GM23338 (cell line): ENCODE results near the gene METAP1D. TPM values are rescaled to one million over a fixed set of nuclear protein-coding genes. Genes with fewer than 3 reads are reported as not detected.

Source experiments
- ATAC-seq: fragments of 200-7000 bp; cut with Tn5 transposase; 3 replicates; pipeline ENCODE4 v1.9.1; 2020
- DNase-seq: peaks from one replicate; pipeline ENCODE4 v3.0.0-alpha.2; 2015; ENCODE audit warnings: low spot score
- H2AFZ ChIP-seq: fragments of 200-600 bp; sonication (generic); 2 replicates; pipeline ENCODE4 v1.8.0; 2016; ENCODE audit warnings: antibody characterized with exemption, mild to moderate bottlenecking, moderate library complexity
- H3F3A ChIP-seq: fragments of 200-600 bp; sonication (generic); replicated peaks from 2 replicates; pipeline ENCODE4 v1.8.0; 2017; ENCODE audit warnings: antibody characterized with exemption, mixed run types, low read depth
- H3K27ac ChIP-seq: fragments of 200-600 bp; sonication (generic); 2 replicates; pipeline ENCODE4 v1.6.1; 2016; ENCODE audit warnings: low read depth
- H3K27me3 ChIP-seq: fragments of 200-600 bp; sonication (generic); 2 replicates; pipeline ENCODE4 v1.8.0; 2016; ENCODE audit warnings: mild to moderate bottlenecking, mixed run types, moderate library complexity; ENCODE audit not compliant: insufficient read depth
- H3K36me3 ChIP-seq: fragments of 200-600 bp; sonication (generic); 2 replicates; pipeline ENCODE4 v1.8.0; 2016; ENCODE audit warnings: mild to moderate bottlenecking; ENCODE audit not compliant: insufficient read depth
- H3K4me1 ChIP-seq: fragments of 200-600 bp; sonication (generic); 2 replicates; pipeline ENCODE4 v1.8.0; 2016; ENCODE audit warnings: mild to moderate bottlenecking, moderate library complexity; ENCODE audit not compliant: insufficient read depth
- H3K4me2 ChIP-seq: fragments of 200-600 bp; sonication (generic); 2 replicates; pipeline ENCODE4 v1.7.1; 2017; ENCODE audit warnings: mixed run types
- H3K4me3 ChIP-seq: fragments of 200-600 bp; sonication (generic); 2 replicates; pipeline ENCODE4 v1.6.1; 2016; ENCODE audit warnings: mixed run types
- H3K79me2 ChIP-seq: fragments of 200-600 bp; sonication (generic); replicated peaks from 2 replicates; pipeline ENCODE4 v1.8.0; 2017; ENCODE audit warnings: mild to moderate bottlenecking; ENCODE audit not compliant: insufficient read depth
- H3K9me2 ChIP-seq: fragments of 200-600 bp; sonication (generic); 2 replicates; pipeline ENCODE4 v1.8.0; 2017; ENCODE audit not compliant: insufficient read depth
- H4K20me1 ChIP-seq: fragments of 200-600 bp; sonication (generic); replicated peaks from 2 replicates; pipeline ENCODE4 v1.8.0; 2017; ENCODE audit warnings: mild to moderate bottlenecking; ENCODE audit not compliant: insufficient read depth
- H3K27ac Mint-ChIP-seq: 2 replicates; pipeline ENCODE4 v1.8.0; 2020; ENCODE audit warnings: inconsistent platforms, mild to moderate bottlenecking, moderate library complexity, mixed read lengths
- H3K27me3 Mint-ChIP-seq: 3 replicates; pipeline ENCODE4 v1.8.0; 2022; ENCODE audit warnings: low read depth, mild to moderate bottlenecking, moderate library complexity, mixed read lengths, inconsistent platforms; ENCODE audit not compliant: insufficient read depth, poor library complexity
- H3K36me3 Mint-ChIP-seq: 3 replicates; pipeline ENCODE4 v1.8.0; 2021; ENCODE audit warnings: low read depth, mild to moderate bottlenecking, inconsistent platforms, moderate library complexity, mixed read lengths
- H3K4me1 Mint-ChIP-seq: 3 replicates; pipeline ENCODE4 v1.8.0; 2020; ENCODE audit warnings: mild to moderate bottlenecking, inconsistent platforms, mixed read lengths
- H3K4me3 Mint-ChIP-seq: 3 replicates; pipeline ENCODE4 v1.8.0; 2021; ENCODE audit warnings: moderate library complexity, mild to moderate bottlenecking, inconsistent platforms, mixed read lengths
- H3K9me3 Mint-ChIP-seq: 3 replicates; pipeline ENCODE4 v1.8.0; 2020; ENCODE audit warnings: moderate library complexity, mild to moderate bottlenecking, inconsistent platforms, mixed read lengths
- CREB1 ChIP-seq: fragments of 250-450 bp; sonication (Bioruptor Pico); IDR thresholded peaks from 2 replicates; pipeline ENCODE4 v1.5.0; 2020; ENCODE audit warnings: low read depth, mild to moderate bottlenecking, moderate library complexity
- EZH2 ChIP-seq: fragments of 200-600 bp; sonication (generic); IDR thresholded peaks from one replicate; pipeline ENCODE4 v1.8.0; 2017; ENCODE audit warnings: antibody characterized with exemption, mild to moderate bottlenecking, low read depth; ENCODE audit not compliant: unreplicated experiment
- EZH2phosphoT487 ChIP-seq: fragments of 200-600 bp; sonication (generic); IDR thresholded peaks from one replicate; pipeline ENCODE4 v1.8.1; 2018; ENCODE audit warnings: antibody characterized with exemption; ENCODE audit not compliant: unreplicated experiment
- JUNB ChIP-seq: IDR thresholded peaks from one replicate; pipeline ENCODE4 v1.6.1; 2016; ENCODE audit warnings: antibody characterized with exemption; ENCODE audit not compliant: unreplicated experiment
- NANOG ChIP-seq: IDR thresholded peaks from 2 replicates; pipeline ENCODE4 v1.6.1; 2016; ENCODE audit warnings: antibody characterized with exemption, borderline replicate concordance
- POLR2AphosphoS5 ChIP-seq: IDR thresholded peaks from 2 replicates; pipeline ENCODE4 v1.6.1; 2016; ENCODE audit warnings: antibody characterized with exemption, low read depth
- STAT1 ChIP-seq: IDR thresholded peaks from one replicate; pipeline ENCODE4 v1.6.1; 2016; ENCODE audit warnings: antibody characterized with exemption; ENCODE audit not compliant: unreplicated experiment
- ZNF114 ChIP-seq: fragments of 250-450 bp; sonication (Bioruptor Pico); IDR thresholded peaks from 2 replicates; pipeline ENCODE4 v1.5.0; 2020; ENCODE audit warnings: mild to moderate bottlenecking, moderate library complexity
- ZNF331 ChIP-seq: fragments of 250-450 bp; sonication (Bioruptor Pico); IDR thresholded peaks from 2 replicates; pipeline ENCODE4 v1.5.0; 2020; ENCODE audit warnings: low read depth, mild to moderate bottlenecking, moderate library complexity
- polyA plus RNA-seq: library from polyadenylated mRNA; unstranded; fragments of >200 nt; fragmentation: Nextera tagmentation; extraction: Ambion mirVana; gene quantifications from 2 replicates; pipeline ENCODE4 v1.2.1, GENCODE V29; 2016
- total RNA-seq: library from RNA; depleted of rRNA; stranded (reverse); fragments of >200 nt; shearing (Covaris generic); gene quantifications from 2 replicates; pipeline ENCODE4 v1.2.3, GENCODE V29; 2014
- TF ChIP-seq, protein P1 (sequence below): IDR thresholded peaks from 2 replicates; pipeline ENCODE4 v1.6.1; 2016; ENCODE audit warnings: antibody characterized with exemption
- TF ChIP-seq, protein P2 (sequence below): IDR thresholded peaks from one replicate; pipeline ENCODE4 v1.6.1; 2018; ENCODE audit warnings: antibody characterized with exemption; ENCODE audit not compliant: unreplicated experiment
- TF ChIP-seq, protein P3 (sequence below), 2 experiments: fragments of 200-600 bp in 1 of 2; sonication (generic) in 1 of 2; conservative IDR thresholded peaks; 2 replicates each; pipeline versions ENCODE4 v1.5.1 to v1.6.1; 2016 to 2017; ENCODE audit warnings: antibody characterized with exemption in 2 of 2, low read depth in 2 of 2, mild to moderate bottlenecking in 2 of 2, moderate library complexity in 1 of 2

Gene METAP1D
- total and polyA plus RNA-seq, 2 experiments from 2014 or later = 12.8 to 15.5 TPM

DNA sequence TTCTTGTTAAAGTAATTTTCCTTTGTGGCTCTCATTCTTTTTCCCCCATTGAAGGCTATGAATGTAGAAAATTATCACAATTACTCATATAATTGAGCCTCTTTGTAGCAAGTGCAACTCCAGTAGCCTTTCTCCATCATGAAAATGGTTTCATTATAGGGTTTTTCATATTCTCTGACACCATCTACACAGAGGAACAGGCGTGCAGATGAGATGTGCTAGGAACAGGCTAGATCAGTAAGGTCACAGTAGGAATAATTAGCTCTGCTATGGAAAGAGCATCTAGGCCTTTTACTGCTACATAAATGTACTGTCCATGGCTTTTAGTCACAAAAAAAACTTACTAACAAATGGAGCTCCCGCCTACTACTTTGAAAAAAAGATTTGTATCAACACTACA is 73.0 kb downstream of the METAP1D start:
- no peak overlapping the region for H3K4me2 ChIP-seq
- no peaks in the 10 kb centered on the region for H3K36me3 Mint-ChIP-seq
- no peaks in the 10 kb centered on the region for H3K79me2 ChIP-seq
- no peaks in the 10 kb centered on the region for H3K4me1 Mint-ChIP-seq
- H3K27me3 Mint-ChIP-seq = no peaks in the 10 kb centered on the region
- H3K4me1 ChIP-seq = no peaks in the 10 kb centered on the region
- no peak overlapping the region for H2AFZ ChIP-seq
- DNase-seq = no peak
- no peaks in the 10 kb centered on the region for H3K9me3 Mint-ChIP-seq
- no peaks in the 10 kb centered on the region for H3K9me2 ChIP-seq
- no peak for ATAC-seq
- no peak overlapping the region for H3K4me3 ChIP-seq
- peaks cover 17% of the 10 kb centered on the region for H3K27me3 ChIP-seq
- TF ChIP-seq, protein P1, sequence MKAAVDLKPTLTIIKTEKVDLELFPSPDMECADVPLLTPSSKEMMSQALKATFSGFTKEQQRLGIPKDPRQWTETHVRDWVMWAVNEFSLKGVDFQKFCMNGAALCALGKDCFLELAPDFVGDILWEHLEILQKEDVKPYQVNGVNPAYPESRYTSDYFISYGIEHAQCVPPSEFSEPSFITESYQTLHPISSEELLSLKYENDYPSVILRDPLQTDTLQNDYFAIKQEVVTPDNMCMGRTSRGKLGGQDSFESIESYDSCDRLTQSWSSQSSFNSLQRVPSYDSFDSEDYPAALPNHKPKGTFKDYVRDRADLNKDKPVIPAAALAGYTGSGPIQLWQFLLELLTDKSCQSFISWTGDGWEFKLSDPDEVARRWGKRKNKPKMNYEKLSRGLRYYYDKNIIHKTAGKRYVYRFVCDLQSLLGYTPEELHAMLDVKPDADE = no peak
- TF ChIP-seq, protein P2, sequence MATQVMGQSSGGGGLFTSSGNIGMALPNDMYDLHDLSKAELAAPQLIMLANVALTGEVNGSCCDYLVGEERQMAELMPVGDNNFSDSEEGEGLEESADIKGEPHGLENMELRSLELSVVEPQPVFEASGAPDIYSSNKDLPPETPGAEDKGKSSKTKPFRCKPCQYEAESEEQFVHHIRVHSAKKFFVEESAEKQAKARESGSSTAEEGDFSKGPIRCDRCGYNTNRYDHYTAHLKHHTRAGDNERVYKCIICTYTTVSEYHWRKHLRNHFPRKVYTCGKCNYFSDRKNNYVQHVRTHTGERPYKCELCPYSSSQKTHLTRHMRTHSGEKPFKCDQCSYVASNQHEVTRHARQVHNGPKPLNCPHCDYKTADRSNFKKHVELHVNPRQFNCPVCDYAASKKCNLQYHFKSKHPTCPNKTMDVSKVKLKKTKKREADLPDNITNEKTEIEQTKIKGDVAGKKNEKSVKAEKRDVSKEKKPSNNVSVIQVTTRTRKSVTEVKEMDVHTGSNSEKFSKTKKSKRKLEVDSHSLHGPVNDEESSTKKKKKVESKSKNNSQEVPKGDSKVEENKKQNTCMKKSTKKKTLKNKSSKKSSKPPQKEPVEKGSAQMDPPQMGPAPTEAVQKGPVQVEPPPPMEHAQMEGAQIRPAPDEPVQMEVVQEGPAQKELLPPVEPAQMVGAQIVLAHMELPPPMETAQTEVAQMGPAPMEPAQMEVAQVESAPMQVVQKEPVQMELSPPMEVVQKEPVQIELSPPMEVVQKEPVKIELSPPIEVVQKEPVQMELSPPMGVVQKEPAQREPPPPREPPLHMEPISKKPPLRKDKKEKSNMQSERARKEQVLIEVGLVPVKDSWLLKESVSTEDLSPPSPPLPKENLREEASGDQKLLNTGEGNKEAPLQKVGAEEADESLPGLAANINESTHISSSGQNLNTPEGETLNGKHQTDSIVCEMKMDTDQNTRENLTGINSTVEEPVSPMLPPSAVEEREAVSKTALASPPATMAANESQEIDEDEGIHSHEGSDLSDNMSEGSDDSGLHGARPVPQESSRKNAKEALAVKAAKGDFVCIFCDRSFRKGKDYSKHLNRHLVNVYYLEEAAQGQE = no peak
- TF ChIP-seq EZH2phosphoT487 (no peak), ZNF114 (CRISPR knock-in tag) (no peak), EZH2 (no peak), POLR2AphosphoS5 (no peak), STAT1 (no peak), CREB1 (no peak), ZNF331 (CRISPR knock-in tag) (no peak)
- TF ChIP-seq, protein P3, sequence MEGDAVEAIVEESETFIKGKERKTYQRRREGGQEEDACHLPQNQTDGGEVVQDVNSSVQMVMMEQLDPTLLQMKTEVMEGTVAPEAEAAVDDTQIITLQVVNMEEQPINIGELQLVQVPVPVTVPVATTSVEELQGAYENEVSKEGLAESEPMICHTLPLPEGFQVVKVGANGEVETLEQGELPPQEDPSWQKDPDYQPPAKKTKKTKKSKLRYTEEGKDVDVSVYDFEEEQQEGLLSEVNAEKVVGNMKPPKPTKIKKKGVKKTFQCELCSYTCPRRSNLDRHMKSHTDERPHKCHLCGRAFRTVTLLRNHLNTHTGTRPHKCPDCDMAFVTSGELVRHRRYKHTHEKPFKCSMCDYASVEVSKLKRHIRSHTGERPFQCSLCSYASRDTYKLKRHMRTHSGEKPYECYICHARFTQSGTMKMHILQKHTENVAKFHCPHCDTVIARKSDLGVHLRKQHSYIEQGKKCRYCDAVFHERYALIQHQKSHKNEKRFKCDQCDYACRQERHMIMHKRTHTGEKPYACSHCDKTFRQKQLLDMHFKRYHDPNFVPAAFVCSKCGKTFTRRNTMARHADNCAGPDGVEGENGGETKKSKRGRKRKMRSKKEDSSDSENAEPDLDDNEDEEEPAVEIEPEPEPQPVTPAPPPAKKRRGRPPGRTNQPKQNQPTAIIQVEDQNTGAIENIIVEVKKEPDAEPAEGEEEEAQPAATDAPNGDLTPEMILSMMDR (conservative IDR thresholded peaks at IDR 0.05; ENCODE audit: low read depth in 2 of 2) = no peak
- H3K27ac Mint-ChIP-seq = no peak overlapping the region
- no peak overlapping the region; the same call in 1 of the 2 replicates for H3K27ac ChIP-seq
- H3K4me3 Mint-ChIP-seq = no peak overlapping the region
- H4K20me1 ChIP-seq = no peaks in the 10 kb centered on the region
- no peaks in the 10 kb centered on the region for H3F3A ChIP-seq
- no peaks in the 10 kb centered on the region for H3K36me3 ChIP-seq

DNA sequence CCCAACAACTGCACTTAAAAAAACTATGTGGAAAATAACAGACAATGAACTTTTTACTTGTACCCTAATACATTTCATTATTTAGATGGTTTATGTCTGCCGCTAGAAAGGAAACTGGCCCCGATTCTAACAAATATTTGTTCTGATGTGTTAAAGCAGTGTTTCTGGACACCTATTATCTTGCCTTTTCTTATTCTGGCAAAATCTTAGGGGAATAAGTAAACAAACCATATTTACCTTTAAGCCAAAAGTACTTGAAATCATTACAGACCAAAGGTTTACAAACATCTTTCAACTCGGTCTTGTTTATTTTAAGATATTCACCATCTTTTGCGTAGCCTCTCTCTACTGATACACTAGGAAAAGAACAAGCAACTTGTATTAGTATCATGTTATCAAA is 73.8 kb downstream of the METAP1D start:
- H3K27ac ChIP-seq = no peak overlapping the region
- Mint-ChIP-seq H3K27ac (no peak overlapping the region), H3K36me3 (no peaks in the 10 kb centered on the region), H3K4me3 (no peak overlapping the region), H3K4me1 (no peaks in the 10 kb centered on the region), H3K9me3 (no peaks in the 10 kb centered on the region), H3K27me3 (peaks cover 8% of the 10 kb centered on the region)
- no peak for ATAC-seq
- H3K4me3 ChIP-seq = no peak overlapping the region
- H2AFZ ChIP-seq = no peak overlapping the region
- DNase-seq = no peak
- no peaks in the 10 kb centered on the region for H3F3A ChIP-seq
- no peaks in the 10 kb centered on the region for H3K4me1 ChIP-seq
- H3K36me3 ChIP-seq = no peaks in the 10 kb centered on the region
- H4K20me1 ChIP-seq = no peaks in the 10 kb centered on the region
- H3K4me2 ChIP-seq = no peak overlapping the region
- no peaks in the 10 kb centered on the region for H3K79me2 ChIP-seq
- H3K27me3 ChIP-seq = peaks cover 25% of the 10 kb centered on the region
- no peaks in the 10 kb centered on the region for H3K9me2 ChIP-seq
- no peak for TF ChIP-seq JUNB
- TF ChIP-seq, protein P3 (conservative IDR thresholded peaks at IDR 0.05; ENCODE audit: low read depth in 2 of 2) = no peak
- no peak for TF ChIP-seq STAT1
- no peak for TF ChIP-seq CREB1
- TF ChIP-seq, protein P2 = no peak
- TF ChIP-seq NANOG = no peak
